Cardiac septum (tissue), 1 donor: ENCODE results near the gene HSD11B2. TPM values are rescaled to one million over a fixed set of nuclear protein-coding genes. Genes with fewer than 3 reads are reported as not detected.

Source experiments
- DNase-seq: peaks from one replicate; pipeline ENCODE4 v3.0.0-alpha.2; 2020; ENCODE audit warnings: low spot score
- intact Hi-C: fragments of 100-400 bp; cut with DNase I; formaldehyde crosslinking; loops from one replicate; pipeline ENCODE4 v1.14.0; 2022
- total RNA-seq: library from RNA; stranded (reverse); fragmentation: NEBNext Ultra II Directional; extraction: Animal tissue kit (Norgen Biotek cat#: 25700); gene quantifications from one replicate; pipeline ENCODE4 v1.2.1, GENCODE V29; 2021
- donor health status: DM: no; HTN: no; CAD: no.

HSD11B2 gene
- total RNA-seq, 1 donor from 2014 or later: 0.27 TPM

DNA sequence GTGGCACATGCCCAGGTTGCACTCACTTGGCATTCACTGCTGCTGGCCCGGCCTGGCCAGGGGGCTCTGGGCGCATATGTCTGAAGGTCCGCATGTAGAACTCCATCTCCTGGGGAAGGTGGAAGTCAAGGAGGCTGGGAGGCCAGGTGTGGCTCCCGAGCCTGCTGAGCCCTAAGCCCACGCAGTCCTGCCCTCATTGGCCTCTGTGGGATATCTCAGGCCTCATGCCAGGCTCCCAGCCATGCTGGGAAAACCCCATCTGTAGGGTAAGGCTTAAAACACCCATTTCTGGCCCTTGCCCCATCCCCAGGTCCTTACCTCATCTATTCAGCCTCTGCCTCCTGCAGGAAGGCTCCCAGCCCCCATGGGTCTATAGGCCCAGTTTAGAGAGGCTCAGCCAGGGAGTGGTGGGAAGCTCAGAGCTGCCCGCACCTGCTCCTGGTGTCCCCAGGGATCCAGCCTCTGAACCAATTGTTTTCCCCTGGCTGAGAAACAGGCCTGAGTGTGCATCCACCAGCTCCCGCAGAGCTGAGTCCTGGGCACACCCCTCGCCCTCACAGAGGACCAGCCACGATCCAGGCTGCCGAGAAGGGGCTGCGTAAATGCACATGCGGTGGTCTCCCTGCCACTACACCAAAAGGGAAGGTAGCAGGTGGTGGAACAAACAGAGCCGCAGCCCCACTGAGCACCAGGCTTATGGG is 35.3 kb upstream of the HSD11B2 start:
- DNase-seq: peak; percentile 47
- intact Hi-C loops: loop anchor here (5.0 kb wide), 1 partner anchor 133 kb away; no protein-coding TSS in a partner anchor

DNA sequence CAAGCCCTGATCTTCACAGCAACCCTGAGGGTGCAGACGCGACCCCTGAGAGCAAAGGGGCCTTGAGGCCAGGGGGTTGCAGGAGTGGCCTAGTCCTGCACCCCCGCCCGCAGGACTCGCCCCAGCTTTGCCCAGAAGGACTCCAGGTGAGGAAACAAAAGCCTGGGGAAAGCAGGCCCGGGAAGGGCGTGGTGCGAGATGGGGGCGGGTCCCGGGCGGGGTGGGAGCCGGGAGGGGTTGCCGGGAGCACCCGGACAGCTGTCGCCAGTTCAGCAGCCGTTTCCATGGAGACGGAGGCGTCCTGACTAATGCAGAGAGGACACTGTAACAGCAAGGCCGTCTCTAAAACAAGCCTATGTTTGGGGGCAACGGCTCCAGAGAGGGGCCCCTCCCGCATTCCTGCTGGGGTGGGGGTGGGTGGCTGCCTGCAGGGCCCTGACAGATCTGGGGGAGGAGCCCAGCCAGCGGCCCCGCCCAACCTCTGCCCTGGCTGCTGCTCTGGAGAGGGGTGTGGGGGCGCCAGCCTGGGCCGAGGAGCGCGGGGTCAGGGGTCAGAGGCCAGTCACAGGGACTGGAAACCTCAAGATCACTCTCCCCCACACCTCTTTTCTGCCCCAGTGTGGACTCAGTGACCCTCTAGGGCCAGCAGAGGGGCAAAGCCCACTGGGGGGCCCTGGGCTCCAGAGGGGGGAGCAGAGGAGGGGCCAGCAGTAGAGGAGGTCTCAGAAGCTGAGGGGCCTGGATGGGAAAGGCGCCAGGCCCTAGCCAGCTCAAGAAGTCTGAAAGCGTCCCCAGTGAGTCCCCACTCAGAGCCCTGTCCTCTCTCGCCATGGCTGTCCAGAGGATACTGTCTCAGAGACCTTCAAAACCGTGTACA is 34.5 kb upstream of the HSD11B2 start:
- DNase-seq: peak; percentile 88
- intact Hi-C loops: loop anchor here (5.0 kb wide), 1 partner anchor 134 kb away; no protein-coding TSS in a partner anchor

GRCh38 chr16:67397036-67397801 is 33.7 kb upstream of the HSD11B2 start:
- intact Hi-C loops: loop anchor here (5.0 kb wide), 1 partner anchor 135 kb away; no protein-coding TSS in a partner anchor
- peak; percentile 79 for DNase-seq

- peak; percentile 75 for DNase-seq
- intact Hi-C loops: loop anchor here (5.0 kb wide), 1 partner anchor 136 kb away; no protein-coding TSS in a partner anchor
These were observed 32.9 kb upstream of the HSD11B2 start for GRCh38 chr16:67397812-67398545.

DNA sequence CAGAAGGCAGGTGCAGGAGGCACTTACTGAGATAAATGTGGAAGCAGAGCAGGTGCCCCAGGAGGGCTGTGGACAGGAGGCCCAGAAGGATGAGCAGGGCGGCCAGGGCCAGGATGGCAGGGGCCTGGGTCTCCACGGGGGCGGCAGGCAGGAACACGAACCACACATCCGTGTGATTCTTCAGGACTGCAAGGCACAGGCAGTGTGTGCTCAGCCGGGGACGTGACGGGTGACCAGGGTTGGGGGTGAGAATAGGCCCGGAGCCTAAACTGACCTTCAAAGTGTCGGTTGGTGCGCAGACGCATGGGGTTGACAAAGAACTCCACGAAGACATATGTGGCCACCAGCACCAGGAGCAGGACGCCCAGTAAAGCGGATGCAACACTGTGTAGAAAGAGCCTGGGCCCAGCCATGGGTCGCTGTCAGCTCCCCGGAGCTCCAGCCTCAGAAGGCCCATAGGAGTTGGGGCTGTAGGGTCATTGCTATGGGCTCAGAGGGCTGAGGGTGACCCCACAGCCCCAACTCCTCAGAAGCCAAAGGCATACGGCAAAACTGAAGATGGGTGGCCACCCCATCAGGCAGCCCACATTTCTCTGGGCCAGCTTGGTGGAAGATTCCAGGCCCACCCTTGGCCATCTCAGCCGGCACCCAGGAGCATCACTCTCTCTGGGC is 32.2 kb upstream of the HSD11B2 start:
- peak; percentile 69 for DNase-seq
- intact Hi-C loops: loop anchor here (5.0 kb wide), 1 partner anchor 136 kb away; no protein-coding TSS in a partner anchor

GRCh38 chr16:67399218-67399733 is 31.6 kb upstream of the HSD11B2 start:
- intact Hi-C loops: loop anchor here (5.0 kb wide), 1 partner anchor 137 kb away; no protein-coding TSS in a partner anchor
- peak; percentile 75 for DNase-seq

DNA sequence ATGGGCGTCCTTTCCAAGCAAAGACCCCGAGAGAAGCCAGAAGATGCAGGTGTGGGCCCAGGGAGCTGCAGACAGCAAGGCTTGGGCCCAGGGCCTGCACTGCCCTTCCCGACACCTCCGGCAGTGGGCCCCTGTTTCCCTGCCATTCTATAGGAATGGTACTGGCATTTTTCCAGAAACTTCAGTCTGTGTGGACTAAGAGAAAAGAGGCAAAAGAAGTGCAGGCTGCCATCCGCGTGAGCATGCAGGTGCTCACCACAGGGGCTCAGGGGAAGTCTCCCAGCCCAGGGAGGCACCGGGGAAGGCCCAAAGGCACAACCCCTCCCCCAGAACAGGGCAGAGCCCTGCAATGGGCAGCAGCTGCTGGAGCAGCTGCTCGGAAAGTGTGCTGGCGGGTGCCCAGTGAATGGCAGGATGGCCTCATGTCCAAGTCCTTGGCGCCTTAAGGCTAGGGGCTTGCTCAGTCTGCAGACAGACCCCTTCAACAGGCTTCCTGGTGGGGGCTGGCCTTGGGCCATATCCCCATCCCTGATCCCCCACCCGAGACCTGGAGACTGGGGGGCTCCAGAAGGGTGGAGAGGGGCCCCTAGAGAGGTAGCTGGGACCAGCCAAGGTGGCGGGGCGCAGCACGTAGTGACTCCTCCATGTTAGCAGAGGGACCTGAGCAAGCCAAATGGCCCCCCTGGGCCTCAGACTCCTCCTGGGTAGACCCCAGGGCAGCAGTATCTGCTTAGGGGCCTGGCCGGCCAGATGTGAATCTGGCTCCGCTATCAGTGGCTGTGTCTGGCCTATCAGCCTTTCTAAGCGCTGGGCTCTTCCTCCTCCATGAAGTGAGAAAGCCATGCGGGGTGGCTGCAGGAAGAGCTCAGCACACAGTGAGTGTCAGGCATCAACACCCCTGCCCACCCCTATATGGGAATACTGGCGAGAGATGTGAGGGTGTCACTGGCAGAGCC is 30.9 kb upstream of the HSD11B2 start:
- peak; percentile 58 for DNase-seq
- intact Hi-C loops: loop anchor here (5.0 kb wide), 1 partner anchor 138 kb away; no protein-coding TSS in a partner anchor

- intact Hi-C loops: no loop called here
- DNase-seq: no peak
These were observed 30.0 kb upstream of the HSD11B2 start for GRCh38 chr16:67400901-67401300.

GRCh38 chr16:67403976-67404555 is 26.9 kb upstream of the HSD11B2 start:
- DNase-seq: no peak
- intact Hi-C loops: no loop called here

GRCh38 chr16:67404740-67405226 is 26.1 kb upstream of the HSD11B2 start:
- DNase-seq: no peak
- intact Hi-C loops: no loop called here

GRCh38 chr16:67405336-67405735 is 25.6 kb upstream of the HSD11B2 start:
- intact Hi-C loops: no loop called here

GRCh38 chr16:67406111-67406971 is 24.6 kb upstream of the HSD11B2 start:
- no peak for DNase-seq
- intact Hi-C loops: no loop called here

More at GRCh38 chr16:67405336-67405735, 25.6 kb upstream of the HSD11B2 start:
- no peak for DNase-seq

DNA sequence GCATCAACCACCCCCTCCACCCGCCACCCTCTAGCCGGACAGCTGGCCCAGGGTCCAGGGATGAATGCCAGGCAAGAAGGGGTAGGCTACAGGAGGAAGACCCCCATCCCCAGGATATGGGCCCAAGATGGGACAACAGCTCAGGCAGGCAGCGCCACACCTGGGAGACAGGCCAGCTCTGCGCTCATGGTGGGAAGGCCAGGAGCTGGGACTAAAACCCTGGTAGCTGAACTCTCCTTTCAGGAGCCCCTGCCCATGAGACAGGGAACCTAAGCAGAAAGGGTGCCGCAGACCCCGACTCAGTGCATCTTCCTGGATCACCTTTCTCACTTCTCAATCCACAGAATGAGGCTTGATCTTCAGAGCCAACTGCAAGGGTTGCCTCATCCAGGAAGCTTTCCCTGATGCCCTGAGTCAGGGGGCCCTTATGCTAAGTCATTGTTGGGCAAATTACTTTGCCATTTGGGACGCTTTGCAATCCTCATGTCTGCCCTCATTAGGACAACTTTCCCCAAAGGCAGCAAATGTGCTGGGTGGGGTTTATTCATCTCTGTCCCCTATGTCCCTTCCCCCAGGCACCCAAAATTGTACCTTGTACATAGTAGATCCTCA is 23.6 kb upstream of the HSD11B2 start:
- intact Hi-C loops: no loop called here
- DNase-seq: no peak

GRCh38 chr16:67407788-67408452 is 23.0 kb upstream of the HSD11B2 start:
- DNase-seq: no peak
- intact Hi-C loops: no loop called here

- intact Hi-C loops: no loop called here
- no peak for DNase-seq
These were observed 21.3 kb upstream of the HSD11B2 start for GRCh38 chr16:67409631-67410030.
